Stimulated activated CD8-positive, alpha-beta memory T cell treated with anti-CD3 and anti-CD28 coated beads, Interleukin-15, amount 100 ng/mL, for 48 hours (primary cell): ENCODE data around the gene NTRK3.

Source experiments
- DNase-seq, 2 donors: peaks; one replicate each; pipeline ENCODE4 v3.0.0-alpha.2; 2020; ENCODE audit warnings: low read depth in 2 of 2

NTRK3 gene

GRCh38 chr15:87827131-87827530, 429.4 kb downstream of the NTRK3 start:
- no peak for DNase-seq

- no peak for DNase-seq
Measured at GRCh38 chr15:87826119-87826747, 430.3 kb downstream of the NTRK3 start.

- no peak for DNase-seq
Measured at GRCh38 chr15:87818756-87819155, 437.8 kb downstream of the NTRK3 start.

- DNase-seq: no peak
Measured at GRCh38 chr15:87817553-87817952, 439.0 kb downstream of the NTRK3 start.

DNA sequence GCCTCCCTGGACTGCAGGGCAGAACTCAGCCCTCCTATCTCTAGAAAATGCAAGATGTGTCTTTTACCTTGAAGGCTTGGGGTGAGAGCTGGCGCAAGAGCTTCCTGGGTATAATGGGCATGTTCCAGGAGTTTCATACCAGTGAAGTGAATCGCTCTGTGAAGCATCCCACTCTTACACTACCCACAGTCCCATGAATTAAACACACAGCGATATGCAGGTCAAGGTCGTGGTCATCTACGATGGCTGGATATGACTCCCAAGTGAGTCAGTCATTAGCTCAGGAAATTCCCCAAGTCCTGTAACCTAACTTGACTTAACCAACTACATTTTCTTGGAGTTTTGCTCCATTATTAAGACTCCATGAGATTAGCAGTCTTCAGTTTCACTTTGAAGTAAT, 439.7 kb downstream of the NTRK3 start:
- DNase-seq: no peak

- no peak for DNase-seq
Measured at GRCh38 chr15:87816016-87816415, 440.5 kb downstream of the NTRK3 start.
